UCSD-AML1 (cell line): Measurements from ENCODE around the gene NLRP3.
"Not testable (repeated sequence)": the region's sequence is repeated elsewhere in the genome, so short reads cannot be mapped to it uniquely, and the experiment has no call there.

Experiments
- DNase-seq: peaks from one replicate; lab custom pipeline; 2025; ENCODE audit not compliant: unreplicated experiment; lab: John Stamatoyannopoulos, UW

Gene NLRP3

DNA sequence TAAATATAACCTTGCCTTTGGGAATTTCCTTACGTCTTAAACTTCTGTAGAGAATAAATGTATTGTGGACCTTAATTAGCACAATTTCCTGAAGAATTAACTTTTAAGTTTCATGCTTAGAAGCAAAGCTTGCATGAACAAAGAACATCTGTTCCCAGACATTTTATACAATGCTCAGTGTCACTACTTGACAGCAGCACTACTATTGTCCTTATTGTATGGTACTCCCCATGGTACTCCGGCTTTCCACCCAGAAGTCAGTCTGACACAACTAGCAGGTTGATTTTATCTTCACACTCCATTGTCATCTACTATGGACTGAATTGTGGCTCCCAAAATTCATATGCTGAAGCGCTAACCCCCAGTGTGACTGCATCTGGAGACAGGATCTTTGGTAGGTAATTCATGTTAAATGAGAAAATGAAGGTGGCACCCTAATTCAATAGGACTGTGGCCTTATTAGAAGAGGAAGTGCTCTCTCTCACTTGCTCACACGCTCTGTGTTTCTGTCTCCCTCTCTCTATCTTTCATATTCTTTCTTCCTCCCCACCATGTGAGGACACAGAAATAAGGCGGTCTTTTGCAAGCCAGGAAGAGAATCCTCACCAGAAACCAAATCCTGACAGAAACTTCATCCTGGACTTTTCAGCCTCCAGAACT lies 52.6 kb downstream of the NLRP3 start:
- DNase-seq, result no peak

GRCh38 chr1:247469141-247469535 lies 53.2 kb downstream of the NLRP3 start:
- no peak for DNase-seq

- DNase-seq, result not testable (repeated sequence)
These were observed 55.0 kb downstream of the NLRP3 start for GRCh38 chr1:247470942-247471429.

- no peak for DNase-seq
These were observed 55.6 kb downstream of the NLRP3 start for GRCh38 chr1:247471445-247472016.

DNA sequence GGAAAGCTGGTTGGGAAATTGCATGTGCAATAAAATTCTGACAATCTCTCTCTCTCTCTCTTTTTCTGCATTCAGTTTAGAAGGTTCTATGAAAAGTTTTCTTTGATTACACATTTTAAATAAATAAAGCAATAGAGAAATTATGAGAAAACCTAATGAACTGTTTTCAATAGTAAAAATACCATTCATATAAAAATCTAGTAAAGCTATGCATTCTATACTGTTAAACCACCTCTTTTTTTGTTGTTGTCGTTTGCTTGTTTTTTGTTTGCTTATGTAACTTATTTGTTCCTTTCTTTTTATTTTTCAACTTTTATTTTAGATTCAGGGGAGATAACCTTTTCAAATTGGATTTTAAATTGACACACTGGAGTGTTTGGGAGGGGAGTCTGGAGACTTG lies 56.1 kb downstream of the NLRP3 start:
- DNase-seq, result no peak

- DNase-seq, result no peak
These were observed 58.4 kb downstream of the NLRP3 start for GRCh38 chr1:247474367-247474766.

- no peak for DNase-seq
These were observed 59.8 kb downstream of the NLRP3 start for GRCh38 chr1:247475793-247476192.

- not testable (repeated sequence) for DNase-seq
These were observed 60.5 kb downstream of the NLRP3 start for GRCh38 chr1:247476328-247477058.

GRCh38 chr1:247482747-247483146 lies 66.8 kb downstream of the NLRP3 start:
- no peak for DNase-seq

- peak; percentile 28 for DNase-seq
These were observed 71.1 kb downstream of the NLRP3 start for GRCh38 chr1:247487057-247487456.

DNA sequence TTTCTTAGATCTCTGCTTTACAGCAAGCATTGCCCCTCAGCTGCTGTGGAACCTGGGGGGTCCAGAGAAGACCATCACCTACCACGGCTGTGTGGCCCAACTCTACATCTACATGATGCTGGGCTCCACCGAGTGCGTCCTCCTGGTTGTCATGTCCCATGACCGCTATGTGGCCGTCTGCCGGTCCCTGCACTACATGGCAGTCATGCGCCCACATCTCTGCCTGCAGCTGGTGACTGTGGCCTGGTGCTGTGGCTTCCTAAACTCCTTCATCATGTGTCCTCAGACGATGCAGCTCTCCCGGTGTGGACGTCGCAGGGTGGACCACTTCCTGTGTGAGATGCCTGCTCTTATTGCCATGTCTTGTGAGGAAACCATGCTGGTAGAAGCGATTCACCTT lies 75.4 kb downstream of the NLRP3 start:
- peak; percentile 22 for DNase-seq

GRCh38 chr1:247493106-247493505 lies 77.1 kb downstream of the NLRP3 start:
- DNase-seq, result no peak

DNA sequence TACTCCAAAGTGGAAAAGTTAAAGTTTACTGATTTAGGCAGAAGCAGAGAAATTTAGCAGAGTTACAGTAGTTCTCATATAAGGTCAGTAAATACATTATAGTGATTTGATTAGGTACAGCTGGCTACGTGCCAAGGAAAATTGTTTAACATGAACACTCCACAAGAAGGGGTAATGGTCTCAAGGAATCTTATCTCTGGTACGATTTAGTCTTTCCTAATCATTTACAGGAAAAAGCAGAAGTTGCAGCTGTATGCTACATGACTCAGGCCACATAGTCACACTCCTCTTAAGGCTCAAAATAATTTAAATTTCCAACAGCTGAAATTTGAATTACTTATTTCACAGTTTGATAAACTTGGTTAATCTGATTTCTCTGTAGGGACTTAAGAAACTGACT lies 78.8 kb downstream of the NLRP3 start:
- no peak for DNase-seq

DNA sequence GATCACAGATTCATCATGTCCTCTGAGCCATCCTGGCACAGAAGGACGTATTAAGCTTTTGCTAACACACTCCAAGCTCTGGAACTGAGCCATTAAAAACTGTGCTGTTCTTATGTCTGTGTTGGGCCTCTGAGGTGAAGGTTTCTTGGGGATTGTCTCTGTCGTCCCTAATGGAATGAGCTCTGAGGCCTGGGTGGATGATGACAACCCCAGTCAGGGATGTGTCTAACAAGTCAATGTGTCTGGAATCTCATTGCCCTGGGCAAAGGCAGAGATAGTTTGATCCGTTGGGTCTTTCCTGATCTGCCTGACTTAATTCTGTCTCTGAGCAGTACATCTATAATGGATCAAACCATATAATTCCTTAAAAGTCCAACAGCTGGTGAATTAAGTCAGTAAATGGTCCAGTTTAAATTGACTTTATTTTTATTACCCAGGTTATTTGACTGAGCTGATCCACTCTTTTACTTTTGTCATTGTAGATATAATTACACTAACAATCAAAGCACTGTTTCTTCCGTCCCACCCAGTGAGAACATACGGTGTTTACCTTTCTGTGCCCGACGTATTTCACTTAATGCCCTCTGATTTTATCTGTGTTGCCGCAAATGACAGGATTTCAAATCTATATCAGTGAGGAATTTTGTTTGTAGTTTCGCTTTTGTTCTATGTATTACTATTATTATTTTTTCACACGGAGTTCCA lies 80.8 kb downstream of the NLRP3 start:
- no peak for DNase-seq
